Kidney (tissue), 14 donors: Measurements from ENCODE around the gene RFC2. TPM values are rescaled to one million over a fixed set of nuclear protein-coding genes. Genes with fewer than 3 reads are reported as not detected.

Source experiments
- DNase-seq, 5 donors: peaks; one replicate each; pipeline ENCODE4 v3.0.0-alpha.2; 2013 to 2020
- FAIRE-seq: peaks from 2 replicates; lab custom pipeline; 2012; peaks lifted over from hg19 to GRCh38; lab: Jason Lieb, UNC
- H3K27ac ChIP-seq, 2 donors: one replicate each; pipeline ENCODE4 v1.7.0; 2013; ENCODE audit warnings: low read depth in 2 of 2, low read length in 2 of 2, inconsistent platforms in 1 of 2
- H3K27me3 ChIP-seq: one replicate; pipeline ENCODE4 v1.7.1; 2013; ENCODE audit warnings: low read length, inconsistent platforms; ENCODE audit not compliant: control insufficient read depth, insufficient read depth
- H3K36me3 ChIP-seq, 3 donors: one replicate each; pipeline versions ENCODE4 v1.7.0 to v1.7.1; 2013; ENCODE audit warnings: low read length in 3 of 3, control low read depth in 1 of 3, inconsistent platforms in 1 of 3; ENCODE audit not compliant: insufficient read depth in 3 of 3, control insufficient read depth in 2 of 3
- H3K4me1 ChIP-seq, 3 donors: one replicate each; pipeline versions ENCODE4 v1.7.0 to v1.7.1; 2013; ENCODE audit warnings: low read length in 3 of 3, inconsistent platforms in 1 of 3, low read depth in 1 of 3; ENCODE audit not compliant: control insufficient read depth in 2 of 3, insufficient read depth in 2 of 3
- H3K4me3 ChIP-seq, 3 donors: one replicate each; pipeline versions ENCODE4 v1.7.0 to v1.8.1; 2013; ENCODE audit warnings: low read length in 3 of 3, control low read depth in 1 of 3, inconsistent platforms in 1 of 3
- H3K9ac ChIP-seq, 3 donors: one replicate each; pipeline versions ENCODE4 v1.7.0 to v1.7.1; 2013; ENCODE audit warnings: low read length in 3 of 3, control low read depth in 1 of 3, inconsistent platforms in 1 of 3
- H3K9me3 ChIP-seq, 3 donors: one replicate each; pipeline versions ENCODE4 v1.7.0 to v1.7.1; 2013; ENCODE audit warnings: low read length in 3 of 3, control low read depth in 1 of 3, inconsistent platforms in 1 of 3; ENCODE audit not compliant: control insufficient read depth in 2 of 3, insufficient read depth in 1 of 3
- intact Hi-C: fragments of 100-400 bp; cut with DNase I; formaldehyde crosslinking; loops from one replicate; pipeline ENCODE4 v1.11.1; 2022
- polyA plus RNA-seq: library from polyadenylated mRNA; stranded (reverse); fragments of 350-450 nt; fragmentation: Illumina TruSeq; extraction: RNeasy Lipid Tissue Mini Kit (QIAGEN cat#74804); gene quantifications from one replicate; pipeline ENCODE4 v1.2.3, GENCODE V29; 2014; ENCODE audit warnings: low read depth, low replicate concordance; ENCODE audit not compliant: insufficient read depth
- total RNA-seq: library from RNA; stranded (reverse); fragmentation: NEBNext Ultra II Directional; extraction: Animal tissue kit (Norgen Biotek cat#: 25700); gene quantifications from one replicate; pipeline ENCODE4 v1.2.1, GENCODE V29; 2021
- TF ChIP-seq, protein P1 (sequence below): IDR thresholded peaks from 3 replicates; pipeline ENCODE4 v1.5.1; 2012; ENCODE audit warnings: mild to moderate bottlenecking, moderate library complexity, borderline replicate concordance; ENCODE audit not compliant: insufficient read depth; ENCODE audit errors: extremely low read depth
- donor health status: control.
- donor health status: control.
- donor health status: control.
- donor health status: control.
- donor health status: control.
- donor health status: DM: yes; HTN: yes; CAD: no.
- donor health status: Normal renal cell carcinoma (clear cell type).

RFC2 gene
- total and polyA plus RNA-seq, 2 donors from 2014 or later = 16.2 to 21.1 TPM

GRCh38 chr7:74263399-74264120, 9.4 kb upstream of the RFC2 start:
- Histone ChIP-seq H3K4me1 (no peaks in the 10 kb centered on the region), H3K9ac (no peak overlapping the region), H3K4me3 (no peak overlapping the region), H3K27me3 (no peaks in the 10 kb centered on the region), H3K36me3 (no peaks in the 10 kb centered on the region), H3K27ac (no peak overlapping the region), H3K9me3 (no peaks in the 10 kb centered on the region)
- DNase-seq = no peak
- intact Hi-C loops = no loop called here
- no peak for FAIRE-seq
- TF ChIP-seq, protein P1, sequence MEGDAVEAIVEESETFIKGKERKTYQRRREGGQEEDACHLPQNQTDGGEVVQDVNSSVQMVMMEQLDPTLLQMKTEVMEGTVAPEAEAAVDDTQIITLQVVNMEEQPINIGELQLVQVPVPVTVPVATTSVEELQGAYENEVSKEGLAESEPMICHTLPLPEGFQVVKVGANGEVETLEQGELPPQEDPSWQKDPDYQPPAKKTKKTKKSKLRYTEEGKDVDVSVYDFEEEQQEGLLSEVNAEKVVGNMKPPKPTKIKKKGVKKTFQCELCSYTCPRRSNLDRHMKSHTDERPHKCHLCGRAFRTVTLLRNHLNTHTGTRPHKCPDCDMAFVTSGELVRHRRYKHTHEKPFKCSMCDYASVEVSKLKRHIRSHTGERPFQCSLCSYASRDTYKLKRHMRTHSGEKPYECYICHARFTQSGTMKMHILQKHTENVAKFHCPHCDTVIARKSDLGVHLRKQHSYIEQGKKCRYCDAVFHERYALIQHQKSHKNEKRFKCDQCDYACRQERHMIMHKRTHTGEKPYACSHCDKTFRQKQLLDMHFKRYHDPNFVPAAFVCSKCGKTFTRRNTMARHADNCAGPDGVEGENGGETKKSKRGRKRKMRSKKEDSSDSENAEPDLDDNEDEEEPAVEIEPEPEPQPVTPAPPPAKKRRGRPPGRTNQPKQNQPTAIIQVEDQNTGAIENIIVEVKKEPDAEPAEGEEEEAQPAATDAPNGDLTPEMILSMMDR = no peak

DNA sequence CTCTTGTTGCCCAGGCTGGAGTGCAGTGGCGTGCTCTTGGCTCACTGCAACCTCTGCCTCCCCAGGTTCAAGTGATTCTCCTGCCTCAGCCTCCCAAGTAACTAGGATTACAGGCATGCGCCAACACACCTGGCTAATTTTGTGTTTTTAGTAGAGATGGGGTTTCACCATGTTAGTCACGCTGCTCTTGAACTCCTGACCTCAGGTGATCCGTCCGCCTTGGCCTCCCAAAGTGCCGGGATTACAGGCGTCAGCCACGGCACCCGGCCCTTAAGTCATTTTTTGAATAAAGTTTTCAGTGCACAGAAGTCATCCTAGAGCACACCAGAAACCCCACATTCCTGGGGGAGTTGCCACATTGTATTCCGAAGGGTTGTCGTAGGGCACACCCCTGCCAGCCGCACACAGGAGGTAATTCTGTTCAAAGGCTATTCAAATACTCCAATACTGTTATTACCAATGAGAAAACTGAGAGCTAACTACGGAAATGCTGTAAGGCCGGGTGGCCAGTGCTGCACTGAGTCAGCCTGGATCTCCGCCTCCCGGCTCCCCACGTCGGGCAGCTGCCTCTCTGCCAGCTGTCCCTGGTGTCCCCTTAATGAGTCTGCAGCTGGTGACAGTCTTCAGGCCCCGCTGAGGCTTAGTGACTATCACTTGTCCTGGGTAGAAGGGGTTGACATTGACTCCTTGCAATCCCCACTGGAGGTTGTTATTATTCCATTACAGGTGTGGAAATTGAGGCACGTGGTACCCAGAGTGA, 8.6 kb upstream of the RFC2 start:
- H3K4me1 ChIP-seq = no peaks in the 10 kb centered on the region
- TF ChIP-seq, protein P1 = no peak
- intact Hi-C loops = no loop called here
- no peak overlapping the region for H3K27ac ChIP-seq
- no peak overlapping the region for H3K4me3 ChIP-seq
- no peak for FAIRE-seq
- no peaks in the 10 kb centered on the region for H3K36me3 ChIP-seq
- no peak for DNase-seq
- no peaks in the 10 kb centered on the region for H3K9me3 ChIP-seq
- H3K27me3 ChIP-seq = no peaks in the 10 kb centered on the region
- H3K9ac ChIP-seq = no peak overlapping the region

DNA sequence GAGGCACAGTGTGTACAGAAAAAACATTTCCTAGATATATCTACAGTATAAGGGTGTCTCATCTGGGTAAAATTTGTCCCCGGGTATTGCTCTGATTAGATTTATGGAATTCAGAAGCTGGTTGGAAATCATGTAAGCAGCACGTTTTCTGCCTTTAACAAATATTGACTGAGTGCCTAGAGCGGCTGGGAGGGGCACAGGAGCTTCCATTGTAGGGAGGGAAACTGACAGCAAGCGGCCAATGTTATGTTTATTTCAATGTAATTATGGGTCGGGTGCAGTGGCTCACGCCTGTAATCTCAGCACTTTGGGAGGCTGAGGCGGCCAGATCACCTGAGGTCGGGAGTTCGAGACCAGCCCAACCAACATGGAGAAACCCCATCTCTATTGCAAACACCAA, 4.4 kb upstream of the RFC2 start:
- Histone ChIP-seq H3K27me3 (no peaks in the 10 kb centered on the region), H3K4me1 (peaks cover 0 to 4% (median 2%) of the 10 kb centered on the region in 3 donors), H3K27ac (no peak overlapping the region), H3K9ac (no peak overlapping the region), H3K9me3 (no peaks in the 10 kb centered on the region), H3K4me3 (no peak overlapping the region), H3K36me3 (no peaks in the 10 kb centered on the region)
- TF ChIP-seq, protein P1 = no peak
- FAIRE-seq (no peak), DNase-seq (no peak)
- intact Hi-C loops = no loop called here
